Measurements from ENCODE around the gene SLC44A4. TPM values are rescaled to one million over a fixed set of nuclear protein-coding genes. Genes with fewer than 3 reads are reported as not detected.

The SLC44A4 gene
- total and polyA plus RNA-seq, 2 of the 8 experiments (the other 6 are each of a cell fraction or from before 2014, with no cell fraction given) = 4.8 to 7.0 TPM

DNA sequence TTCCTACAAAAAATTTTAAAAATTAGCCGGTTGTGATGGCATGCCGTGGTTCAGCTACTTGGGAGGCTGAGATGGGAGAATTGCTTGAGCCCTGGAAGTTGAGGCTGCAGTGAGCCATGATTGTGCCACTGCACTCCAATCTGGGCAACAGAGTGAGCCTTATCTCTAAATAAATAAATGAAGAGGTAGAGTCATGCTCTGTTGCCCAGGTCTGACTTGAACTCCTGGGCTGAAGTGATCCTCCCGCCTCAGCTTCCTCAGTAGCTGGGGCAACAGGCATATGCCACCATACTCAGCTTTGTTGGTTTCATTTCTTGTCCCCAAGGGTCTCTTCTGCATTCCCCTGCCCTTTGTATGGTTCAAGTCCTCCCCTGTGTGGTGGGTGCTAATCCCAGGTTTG, 34.3 kb downstream of the SLC44A4 start:
- no peak overlapping the region for H3K4ac ChIP-seq (replicated peaks; ENCODE audit: insufficient read length, low read depth, low read length)
- TF ChIP-seq POLR2AphosphoS5 (IDR thresholded peaks at IDR 0.05; ENCODE audit: low read depth, low read length) (peak; percentile 28; the same call in 1 of the 2 replicates), RAD21 (IDR thresholded peaks at IDR 0.05 in 1 of 2, conservative IDR thresholded peaks at IDR 0.05 in 1 of 2; ENCODE audit: low read depth in 2 of 2, low read length in 2 of 2) (no peak)
- H3K23ac ChIP-seq (ENCODE audit: insufficient read length) = no peak overlapping the region
- no peak overlapping the region for H2BK12ac ChIP-seq (ENCODE audit: low read depth, low read length)
- H4K20me1 ChIP-seq (replicated peaks in 1 of 2; ENCODE audit: control insufficient read depth in 1 of 2, insufficient read depth in 2 of 2, low read length in 2 of 2) = peaks cover 3 to 4% of the 10 kb centered on the region in 2 experiments
- H3K14ac ChIP-seq (ENCODE audit: insufficient read length) = no peak overlapping the region
- H4K8ac ChIP-seq (ENCODE audit: extremely low read depth, insufficient read depth, low read length) = no peak overlapping the region
- no peaks in the 10 kb centered on the region for H3K79me1 ChIP-seq (ENCODE audit: low read depth, low read length)
- no peak overlapping the region for H3K18ac ChIP-seq (ENCODE audit: extremely low read depth, low read length)
- FAIRE-seq (no peak), DNase-seq (ENCODE audit: low read depth in 1 of 2, low spot score in 2 of 2) (no peak)
- H3K27ac ChIP-seq (ENCODE audit: low read depth, low read length) = no peak overlapping the region
- H2BK120ac ChIP-seq (replicated peaks; ENCODE audit: low read depth, low read length) = no peak overlapping the region
- ChIA-PET CTCF (ENCODE audit: partially characterized antibody) (interaction anchor here (0.6 to 1.9 kb wide), 4 partner anchors 13 to 75 kb away, joined by 3 to 5 read pairs (median 4); no protein-coding TSS in a partner anchor), POLR2A (ENCODE audit: partially characterized antibody) (interaction anchor here (0.6 to 12.6 kb wide), 16 partner anchors 8 to 115 kb away, joined by 3 to 189 read pairs (median 4); partner anchors contain the start of genes DDAH2, HSPA1A, HSPA1B and HSPA1L)
- no peak overlapping the region for H2AFZ ChIP-seq (ENCODE audit: low read length)
- no peak overlapping the region for H3K4me3 ChIP-seq (ENCODE audit: extremely low read depth in 1 of 4, insufficient read depth in 2 of 4, low read depth in 3 of 4, low read length in 4 of 4)
- H3K36me3 ChIP-seq (ENCODE audit: control insufficient read depth in 2 of 4, insufficient read depth in 4 of 4, low read length in 3 of 4) = peaks cover 10 to 35% (median 16%) of the 10 kb centered on the region in 4 experiments
- no peak overlapping the region for H2BK15ac ChIP-seq (ENCODE audit: low read length)
- no peaks in the 10 kb centered on the region for H3K79me2 ChIP-seq (ENCODE audit: control insufficient read depth in 1 of 2, insufficient read depth in 2 of 2, low read length in 2 of 2)
- no peak overlapping the region for H2AK5ac ChIP-seq (ENCODE audit: low read depth, low read length)
- no peaks in the 10 kb centered on the region for H3K27me3 ChIP-seq (replicated peaks in 1 of 4; ENCODE audit: control insufficient read depth in 3 of 4, extremely low read depth in 1 of 4, insufficient read depth in 3 of 4, low read length in 3 of 4)
- H3K9ac ChIP-seq (replicated peaks in 1 of 4; ENCODE audit: extremely low read depth in 1 of 4, low read depth in 3 of 4, low read length in 3 of 4) = no peak overlapping the region
- no peaks in the 10 kb centered on the region for H3K9me3 ChIP-seq (ENCODE audit: insufficient read depth in 2 of 2, low read depth in 1 of 2, low read length in 1 of 2)
- 93% methylated on average over 3 of the region's 3 CpGs; no CpG with 5 or more reads in 1 of the 2 experiments for WGBS, 2 experiments (ENCODE audit: extremely low coverage in 1 of 2, insufficient coverage in 1 of 2, insufficient read length in 1 of 2, insufficient replicate concordance in 2 of 2, low coverage in 1 of 2, low lambda C conversion rate in 2 of 2, missing lambda C conversion rate in 1 of 2)
- no peak overlapping the region for H2BK5ac ChIP-seq (ENCODE audit: low read depth, low read length)
- no peaks in the 10 kb centered on the region for H3K23me2 ChIP-seq (ENCODE audit: low read depth, low read length)
- no peak overlapping the region for H3K4me2 ChIP-seq (ENCODE audit: insufficient read depth in 1 of 2, low read depth in 2 of 2, low read length in 2 of 2)
- no peak overlapping the region for H4K91ac ChIP-seq (replicated peaks; ENCODE audit: insufficient read length, low read length)
- H2BK20ac ChIP-seq (ENCODE audit: low read length) = no peak overlapping the region
- no peak overlapping the region for H4K5ac ChIP-seq (ENCODE audit: insufficient read length, low read depth, low read length)
- H3K56ac ChIP-seq (replicated peaks; ENCODE audit: insufficient read length, low read depth, low read length) = no peak overlapping the region
- no peaks in the 10 kb centered on the region for H3K4me1 ChIP-seq (replicated peaks in 1 of 4; ENCODE audit: control insufficient read depth in 3 of 4, insufficient read depth in 4 of 4, low read length in 3 of 4)

Measured in H1 (cell line).